Esophagus muscularis mucosa (tissue), 4 donors: Measurements from ENCODE around the gene CNPY3. TPM values are rescaled to one million over a fixed set of nuclear protein-coding genes. Genes with fewer than 3 reads are reported as not detected.
"Not testable (repeated sequence)": the region's sequence is repeated elsewhere in the genome, so short reads cannot be mapped to it uniquely, and the experiment has no call there.

Source experiments
- DNase-seq: peaks from one replicate; pipeline ENCODE4 v3.0.0-alpha.2; 2017; ENCODE audit errors: extremely low spot score
- H3K27ac ChIP-seq, 4 donors: fragments of 200-600 bp; sonication (generic); replicated peaks in 1 of 4; 1 replicate in 3 of 4; 2 replicates in 1 of 4; pipeline ENCODE4 v1.5.1; 2016 to 2019; ENCODE audit warnings: mild to moderate bottlenecking in 1 of 4
- H3K27me3 ChIP-seq, 4 donors: fragments of 200-600 bp; sonication (generic); one replicate each; pipeline versions ENCODE4 v1.5.1 to v1.6.0; 2016 to 2019
- H3K36me3 ChIP-seq, 4 donors: fragments of 200-600 bp; sonication (generic); one replicate each; pipeline ENCODE4 v1.5.1; 2016 to 2019
- H3K4me1 ChIP-seq, 4 donors: fragments of 200-600 bp; sonication (generic); one replicate each; pipeline ENCODE4 v1.5.1; 2016 to 2019
- H3K4me3 ChIP-seq, 4 donors: fragments of 200-600 bp; sonication (generic); 1 replicate in 2 of 4; 2 replicates in 2 of 4; pipeline ENCODE4 v1.5.1; 2016 to 2019; ENCODE audit warnings: mild to moderate bottlenecking in 4 of 4, moderate library complexity in 1 of 4
- H3K9me3 ChIP-seq, 4 donors: fragments of 200-600 bp; sonication (generic); 1 replicate in 3 of 4; 2 replicates in 1 of 4; pipeline ENCODE4 v1.5.1; 2016 to 2019
- EP300 ChIP-seq: sonication (generic); formaldehyde crosslinking; IDR thresholded peaks from one replicate; pipeline ENCODE4 v1.6.1; 2017; ENCODE audit warnings: antibody characterized with exemption
- POLR2A ChIP-seq: fragments of 450-650 bp; IDR thresholded peaks from one replicate; pipeline ENCODE4 v1.6.1; 2017; ENCODE audit warnings: antibody characterized with exemption, moderate library complexity, mild to moderate bottlenecking, low read depth
- POLR2AphosphoS5 ChIP-seq, 2 donors: sonication (generic); formaldehyde crosslinking; IDR thresholded peaks; one replicate each; pipeline ENCODE4 v1.6.1; 2017; ENCODE audit warnings: antibody characterized with exemption in 2 of 2
- WGBS: methylation state at CpG from one replicate; pipeline ENCODE4 v1.1.5; 2018; 5-methylcytosine and 5-hydroxymethylcytosine counted together
- intact Hi-C: fragments of 100-400 bp; cut with DNase I; formaldehyde crosslinking; loops from one replicate; pipeline ENCODE4 v1.15.1; 2023
- total RNA-seq, 4 donors: library from RNA; depleted of rRNA; stranded (reverse); fragments of >200 nt; gene quantifications; one replicate each; pipeline versions ENCODE4 v1.1.0 to v1.2.1, GENCODE V29; 2016
- TF ChIP-seq, protein P1 (sequence below), 3 experiments: fragments of 200-600 bp in 2 of 3; fragments of 450-650 bp in 1 of 3; sonication (generic) in 2 of 3; IDR thresholded peaks; one replicate each; pipeline ENCODE4 v1.5.1; 2017 to 2019; ENCODE audit warnings: antibody characterized with exemption in 3 of 3, mild to moderate bottlenecking in 2 of 3, moderate library complexity in 1 of 3

CNPY3 gene
- total RNA-seq, 4 donors from 2014 or later, result 24.5 to 39.6 (median 34.3) TPM

DNA sequence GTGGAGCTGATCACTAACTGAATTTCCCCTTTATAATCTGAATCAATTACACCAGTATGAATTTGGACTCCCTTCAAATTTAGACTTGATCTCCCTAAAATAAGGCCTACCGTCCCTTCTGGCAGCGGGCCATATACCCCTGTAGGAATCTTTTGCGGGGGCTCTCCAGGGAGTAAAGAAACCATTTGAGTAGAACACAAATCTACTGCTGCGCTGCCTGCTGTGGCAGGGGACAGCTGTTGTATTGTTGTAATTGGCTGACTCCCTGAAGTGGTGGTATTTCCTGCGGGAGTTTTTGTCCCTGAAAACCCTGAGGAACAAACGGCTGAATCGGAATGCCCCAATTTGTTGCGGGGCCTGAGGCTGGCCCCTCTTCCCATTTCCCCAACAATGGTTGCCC is 29.4 kb upstream of the CNPY3 start:
- 61% methylated on average over 8 of the region's 8 CpGs for WGBS
- H3K9me3 ChIP-seq, result no peaks in the 10 kb centered on the region
- no peak for DNase-seq
- no peak overlapping the region for H3K4me3 ChIP-seq
- H3K4me1 ChIP-seq, result peaks cover 9 to 12% (median 12%) of the 10 kb centered on the region in 4 donors
- no peak overlapping the region for H3K27ac ChIP-seq
- H3K27me3 ChIP-seq, result no peaks in the 10 kb centered on the region
- intact Hi-C loops, result loop anchor here (2.0 to 10.0 kb wide), 2 partner anchors 115 to 243 kb away; partner anchors contain the start of genes KLHDC3 and MEA1
- no peaks in the 10 kb centered on the region for H3K36me3 ChIP-seq
- TF ChIP-seq EP300, result no peak
- no peak for TF ChIP-seq POLR2AphosphoS5 (IDR thresholded peaks at IDR 0.05)
- TF ChIP-seq, protein P1, sequence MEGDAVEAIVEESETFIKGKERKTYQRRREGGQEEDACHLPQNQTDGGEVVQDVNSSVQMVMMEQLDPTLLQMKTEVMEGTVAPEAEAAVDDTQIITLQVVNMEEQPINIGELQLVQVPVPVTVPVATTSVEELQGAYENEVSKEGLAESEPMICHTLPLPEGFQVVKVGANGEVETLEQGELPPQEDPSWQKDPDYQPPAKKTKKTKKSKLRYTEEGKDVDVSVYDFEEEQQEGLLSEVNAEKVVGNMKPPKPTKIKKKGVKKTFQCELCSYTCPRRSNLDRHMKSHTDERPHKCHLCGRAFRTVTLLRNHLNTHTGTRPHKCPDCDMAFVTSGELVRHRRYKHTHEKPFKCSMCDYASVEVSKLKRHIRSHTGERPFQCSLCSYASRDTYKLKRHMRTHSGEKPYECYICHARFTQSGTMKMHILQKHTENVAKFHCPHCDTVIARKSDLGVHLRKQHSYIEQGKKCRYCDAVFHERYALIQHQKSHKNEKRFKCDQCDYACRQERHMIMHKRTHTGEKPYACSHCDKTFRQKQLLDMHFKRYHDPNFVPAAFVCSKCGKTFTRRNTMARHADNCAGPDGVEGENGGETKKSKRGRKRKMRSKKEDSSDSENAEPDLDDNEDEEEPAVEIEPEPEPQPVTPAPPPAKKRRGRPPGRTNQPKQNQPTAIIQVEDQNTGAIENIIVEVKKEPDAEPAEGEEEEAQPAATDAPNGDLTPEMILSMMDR (IDR thresholded peaks at IDR 0.05), result no peak
- no peak for TF ChIP-seq POLR2A

DNA sequence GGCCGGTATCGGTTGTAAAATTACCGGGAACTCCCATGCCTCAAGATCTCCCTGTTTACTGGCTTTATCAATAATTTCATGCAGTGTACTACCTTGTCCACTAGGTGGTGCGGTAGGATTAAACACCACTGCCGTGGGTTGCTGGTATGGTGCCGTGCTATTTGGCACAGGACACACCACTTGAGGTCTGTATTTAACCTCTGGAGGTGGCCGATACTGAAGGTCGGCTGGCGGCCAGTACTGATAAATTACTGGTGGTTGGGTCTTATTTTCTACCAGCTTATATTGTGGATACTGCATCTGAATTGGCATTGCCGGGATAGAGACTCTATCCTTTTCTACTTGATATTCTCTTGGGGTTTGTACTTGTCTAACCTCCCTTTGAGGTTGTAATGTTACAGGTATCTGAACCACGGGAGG is 27.7 kb upstream of the CNPY3 start:
- no peaks in the 10 kb centered on the region for H3K9me3 ChIP-seq
- TF ChIP-seq, protein P1 (IDR thresholded peaks at IDR 0.05), result peak; percentile 90 to 93 (median 91)
- TF ChIP-seq EP300 (no peak), POLR2AphosphoS5 (IDR thresholded peaks at IDR 0.05) (peak; percentile 22 to 56)
- H3K27ac ChIP-seq, result no peak overlapping the region
- DNase-seq, result peak; percentile 94
- H3K36me3 ChIP-seq, result no peaks in the 10 kb centered on the region
- peaks cover 9 to 12% (median 12%) of the 10 kb centered on the region in 4 donors for H3K4me1 ChIP-seq
- intact Hi-C loops, result loop anchor here (2.0 to 10.0 kb wide), 2 partner anchors 113 to 241 kb away; partner anchors contain the start of genes KLHDC3 and MEA1
- peak overlapping the region in 1 of 4 donors; percentile 27 for H3K4me3 ChIP-seq
- H3K27me3 ChIP-seq, result no peaks in the 10 kb centered on the region
- WGBS, result 5% methylated on average over 8 of the region's 11 CpGs

DNA sequence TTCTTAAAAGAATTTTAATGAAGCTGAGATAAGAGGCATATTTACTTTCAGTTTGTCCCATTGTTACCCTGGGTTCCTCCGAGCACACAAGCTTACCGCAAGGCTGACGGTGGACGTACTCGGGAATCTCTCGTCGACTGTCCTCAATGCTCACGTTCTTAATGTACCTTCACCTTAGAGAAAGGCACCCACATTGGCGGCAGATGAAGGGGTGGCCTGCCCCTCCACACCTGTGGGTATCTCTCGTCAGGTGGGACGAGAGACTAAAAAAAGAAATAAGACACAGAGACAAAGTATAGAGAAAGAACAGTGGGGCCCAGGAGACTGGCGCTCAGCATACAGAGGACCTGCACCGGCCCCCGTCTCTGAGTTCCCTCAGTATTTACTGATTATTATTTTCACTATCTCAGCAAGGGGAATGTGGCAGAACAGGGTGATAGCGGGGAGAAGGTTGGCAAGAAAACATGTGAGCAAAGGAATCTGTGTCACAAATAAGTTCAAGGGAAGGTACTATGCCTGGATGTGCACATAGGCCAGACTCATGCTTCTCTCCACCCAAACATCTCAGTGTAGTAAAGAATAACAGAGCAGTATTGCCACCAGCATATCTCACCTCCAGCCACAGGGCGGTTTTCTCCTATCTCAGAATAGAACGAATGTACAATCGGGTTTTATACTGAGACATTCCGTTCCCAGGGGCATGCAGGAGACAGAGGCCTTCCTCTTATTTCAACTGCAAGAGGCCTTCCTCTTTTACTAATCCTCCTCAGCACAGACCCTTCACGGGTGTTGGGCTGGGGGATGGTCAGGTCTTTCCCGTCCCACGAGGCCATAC is 26.6 kb upstream of the CNPY3 start:
- WGBS, result 86% methylated on average over 22 of the region's 22 CpGs
- H3K27ac ChIP-seq, result not testable (repeated sequence)
- intact Hi-C loops, result loop anchor here (10.0 kb wide), 1 partner anchor 112 kb away; the partner anchor contains the start of genes KLHDC3 and MEA1

DNA sequence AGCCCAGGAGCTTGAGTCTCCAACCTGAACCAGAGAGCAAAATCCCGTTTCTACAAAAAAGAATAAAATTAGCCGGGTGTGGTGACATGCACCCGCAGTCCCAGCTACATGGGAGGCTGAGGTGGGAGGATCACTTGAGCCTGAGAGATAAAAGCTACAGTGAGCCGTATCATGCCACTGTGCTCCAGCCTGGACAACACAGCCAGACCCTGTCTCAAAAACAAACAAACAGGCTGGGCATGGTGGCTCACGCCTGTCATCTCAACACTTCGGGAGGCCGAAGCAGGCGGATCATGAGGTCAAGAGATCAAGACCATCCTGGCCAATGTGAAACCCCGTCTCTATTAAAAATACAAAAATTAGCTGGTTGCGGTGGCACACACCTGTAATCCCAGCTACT is 24.8 kb upstream of the CNPY3 start:
- Histone ChIP-seq H3K27me3 (no peaks in the 10 kb centered on the region), H3K27ac (no peak overlapping the region), H3K9me3 (no peaks in the 10 kb centered on the region), H3K4me1 (peaks cover 6 to 12% (median 8%) of the 10 kb centered on the region in 4 donors), H3K4me3 (no peak overlapping the region), H3K36me3 (no peaks in the 10 kb centered on the region)
- DNase-seq, result no peak
- intact Hi-C loops, result loop anchor here (10.0 kb wide), 1 partner anchor 110 kb away; the partner anchor contains the start of genes KLHDC3 and MEA1
- TF ChIP-seq POLR2AphosphoS5 (IDR thresholded peaks at IDR 0.05), result no peak
- TF ChIP-seq, protein P1 (IDR thresholded peaks at IDR 0.05), result no peak
- no peak for TF ChIP-seq POLR2A
- TF ChIP-seq EP300, result no peak
- WGBS, result 98% methylated on average over 10 of the region's 10 CpGs

More for the DNA sequence above, 26.6 kb upstream of the CNPY3 start:
- H3K27me3 ChIP-seq, DNase-seq, H3K4me3 ChIP-seq, H3K36me3 ChIP-seq, H3K9me3 ChIP-seq: not testable (repeated sequence)
- H3K4me1 ChIP-seq, result peaks cover 9 to 12% (median 12%) of the 10 kb centered on the region in 4 donors

DNA sequence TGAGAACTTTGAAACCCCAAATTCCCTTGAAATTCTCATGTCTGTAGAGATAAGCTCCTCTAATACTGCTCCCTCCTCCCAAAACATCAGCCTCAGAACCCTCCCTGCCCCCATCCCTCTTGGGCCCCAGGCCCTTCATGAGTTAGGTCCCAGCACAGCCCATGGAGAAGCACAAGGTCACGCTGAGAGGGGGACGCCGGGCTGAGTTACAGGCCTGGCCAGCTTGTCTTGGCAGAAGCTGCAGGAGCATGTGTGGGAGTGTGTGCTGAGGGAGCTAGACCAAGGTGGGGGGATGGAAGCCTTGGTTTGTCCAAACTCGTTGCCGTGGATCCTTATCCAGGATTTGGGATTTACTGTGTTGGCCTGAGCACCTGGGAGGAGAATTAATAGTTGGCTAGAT is 21.9 kb upstream of the CNPY3 start:
- DNase-seq, result no peak
- H3K27me3 ChIP-seq, result peaks cover 0 to 14% (median 2%) of the 10 kb centered on the region in 4 donors
- H3K4me1 ChIP-seq, result peaks cover 8 to 11% (median 9%) of the 10 kb centered on the region in 4 donors
- H3K4me3 ChIP-seq, result no peak overlapping the region
- H3K27ac ChIP-seq, result no peak overlapping the region
- H3K36me3 ChIP-seq, result no peaks in the 10 kb centered on the region
- intact Hi-C loops, result loop anchor here (10.0 kb wide), 1 partner anchor 107 kb away; the partner anchor contains the start of genes KLHDC3 and MEA1
- WGBS, result 66% methylated on average over 5 of the region's 5 CpGs
- no peaks in the 10 kb centered on the region for H3K9me3 ChIP-seq
- TF ChIP-seq POLR2AphosphoS5 (IDR thresholded peaks at IDR 0.05), result no peak
- TF ChIP-seq EP300, result no peak
- TF ChIP-seq POLR2A, result no peak
- TF ChIP-seq, protein P1 (IDR thresholded peaks at IDR 0.05), result no peak
